ENCODE data around the gene SCUBE1. TPM values are rescaled to one million over a fixed set of nuclear protein-coding genes. Genes with fewer than 3 reads are reported as not detected.

SCUBE1 gene
- total RNA-seq, 1 donor from 2014 or later = 25.9 TPM

DNA sequence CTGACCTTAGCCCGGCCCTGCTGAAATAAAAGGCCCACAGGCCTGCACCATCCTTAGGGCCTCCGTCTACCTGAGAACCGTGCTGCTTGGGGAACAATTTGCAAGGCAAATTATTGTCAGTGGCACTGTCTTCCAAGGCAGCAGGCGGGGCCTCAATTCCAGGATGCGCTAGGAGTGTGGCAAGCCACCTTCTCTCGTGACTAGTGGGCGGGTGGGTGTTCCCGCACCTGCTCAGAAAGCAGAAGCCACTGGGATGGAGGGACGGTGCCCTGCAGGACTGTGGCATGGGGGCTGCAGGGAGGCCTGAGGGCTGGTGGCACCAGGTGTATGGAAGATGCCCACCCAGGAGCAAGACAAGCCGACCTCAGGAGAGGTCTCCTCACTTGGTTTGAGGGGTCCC is 97.5 kb downstream of the SCUBE1 start:
- Histone ChIP-seq H3K27ac (no peak overlapping the region), H3K9ac (no peak overlapping the region), H3K4me1 (peaks cover 4% of the 10 kb centered on the region), H2AFZ (replicated peaks) (no peak overlapping the region), H3K27me3 (no peaks in the 10 kb centered on the region), H4K20me1 (ENCODE audit: low read depth) (peaks cover 9% of the 10 kb centered on the region), H3K36me3 (no peaks in the 10 kb centered on the region), H3K4me3 (no peak overlapping the region), H3K9me3 (ENCODE audit: low read depth) (no peaks in the 10 kb centered on the region), H3K79me2 (ENCODE audit: low read depth) (no peaks in the 10 kb centered on the region), H3F3A (ENCODE audit: low read depth) (no peaks in the 10 kb centered on the region), H3K4me2 (no peak overlapping the region)
- TF ChIP-seq EZH2 (IDR thresholded peaks at IDR 0.05) = no peak
- no peak for TF ChIP-seq EZH2phosphoT487 (IDR thresholded peaks at IDR 0.05)
- no peak overlapping the region for H3K4me3 Mint-ChIP-seq
- H3K9me3 Mint-ChIP-seq = no peaks in the 10 kb centered on the region
- no peak overlapping the region for H3K27ac Mint-ChIP-seq
- H3K36me3 Mint-ChIP-seq = no peaks in the 10 kb centered on the region
- peaks cover 2% of the 10 kb centered on the region for H3K27me3 Mint-ChIP-seq (ENCODE audit: insufficient read depth, low read depth)
- DNase-seq (ENCODE audit: low spot score) = no peak
- H3K4me1 Mint-ChIP-seq = peaks cover 18% of the 10 kb centered on the region

DNA sequence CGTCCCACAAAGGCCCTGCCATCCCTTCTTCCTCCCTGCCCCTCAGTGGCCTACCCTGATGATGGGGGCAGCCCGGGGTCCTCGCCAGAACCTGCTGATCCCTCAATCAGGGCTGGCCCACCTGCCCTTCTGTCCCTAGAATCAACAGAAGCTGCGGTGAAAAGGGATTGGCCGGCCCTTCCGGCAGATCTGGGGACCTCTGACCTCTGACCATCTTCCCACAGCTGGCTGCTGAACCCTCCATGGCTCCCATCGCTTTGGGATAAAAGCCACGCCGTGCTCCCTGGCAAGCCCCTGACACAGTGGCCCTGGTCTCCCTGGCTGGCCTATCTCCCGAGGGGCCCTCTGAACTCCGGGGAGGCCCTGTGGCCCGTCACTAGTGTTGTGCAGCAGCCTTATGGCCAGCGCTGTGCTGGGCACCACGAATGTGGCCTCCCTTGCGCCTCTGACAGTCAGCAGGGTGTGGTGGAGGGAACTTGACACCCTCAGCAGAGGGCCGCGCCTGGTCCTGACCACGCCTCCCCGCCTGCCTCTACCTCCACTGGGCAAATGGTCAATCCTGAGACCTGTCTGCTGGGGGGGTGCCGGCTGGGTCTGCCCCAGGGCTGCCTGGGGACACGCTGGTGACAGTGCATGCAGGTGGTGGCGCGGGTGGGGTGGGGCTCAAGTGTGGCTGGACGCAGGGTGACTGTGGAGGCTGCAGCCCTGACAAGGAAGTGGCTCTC is 98.2 kb downstream of the SCUBE1 start:
- no peaks in the 10 kb centered on the region for H3K36me3 Mint-ChIP-seq
- H3K9me3 Mint-ChIP-seq = no peaks in the 10 kb centered on the region
- H3K27ac ChIP-seq = no peak overlapping the region
- H3F3A ChIP-seq (ENCODE audit: low read depth) = no peaks in the 10 kb centered on the region
- peaks cover 9% of the 10 kb centered on the region for H4K20me1 ChIP-seq (ENCODE audit: low read depth)
- no peak overlapping the region for H3K4me2 ChIP-seq
- H3K36me3 ChIP-seq = no peaks in the 10 kb centered on the region
- no peak overlapping the region for H3K9ac ChIP-seq
- peaks cover 2% of the 10 kb centered on the region for H3K27me3 Mint-ChIP-seq (ENCODE audit: insufficient read depth, low read depth)
- peaks cover 4% of the 10 kb centered on the region for H3K4me1 ChIP-seq
- H3K27me3 ChIP-seq = no peaks in the 10 kb centered on the region
- H3K4me3 ChIP-seq = no peak overlapping the region
- H3K27ac Mint-ChIP-seq = no peak overlapping the region
- no peaks in the 10 kb centered on the region for H3K9me3 ChIP-seq (ENCODE audit: low read depth)
- H2AFZ ChIP-seq (replicated peaks) = no peak overlapping the region
- TF ChIP-seq, protein P1, sequence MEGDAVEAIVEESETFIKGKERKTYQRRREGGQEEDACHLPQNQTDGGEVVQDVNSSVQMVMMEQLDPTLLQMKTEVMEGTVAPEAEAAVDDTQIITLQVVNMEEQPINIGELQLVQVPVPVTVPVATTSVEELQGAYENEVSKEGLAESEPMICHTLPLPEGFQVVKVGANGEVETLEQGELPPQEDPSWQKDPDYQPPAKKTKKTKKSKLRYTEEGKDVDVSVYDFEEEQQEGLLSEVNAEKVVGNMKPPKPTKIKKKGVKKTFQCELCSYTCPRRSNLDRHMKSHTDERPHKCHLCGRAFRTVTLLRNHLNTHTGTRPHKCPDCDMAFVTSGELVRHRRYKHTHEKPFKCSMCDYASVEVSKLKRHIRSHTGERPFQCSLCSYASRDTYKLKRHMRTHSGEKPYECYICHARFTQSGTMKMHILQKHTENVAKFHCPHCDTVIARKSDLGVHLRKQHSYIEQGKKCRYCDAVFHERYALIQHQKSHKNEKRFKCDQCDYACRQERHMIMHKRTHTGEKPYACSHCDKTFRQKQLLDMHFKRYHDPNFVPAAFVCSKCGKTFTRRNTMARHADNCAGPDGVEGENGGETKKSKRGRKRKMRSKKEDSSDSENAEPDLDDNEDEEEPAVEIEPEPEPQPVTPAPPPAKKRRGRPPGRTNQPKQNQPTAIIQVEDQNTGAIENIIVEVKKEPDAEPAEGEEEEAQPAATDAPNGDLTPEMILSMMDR (IDR thresholded peaks at IDR 0.05) = no peak
- TF ChIP-seq EZH2phosphoT487 (IDR thresholded peaks at IDR 0.05) (no peak), EZH2 (IDR thresholded peaks at IDR 0.05) (no peak)
- DNase-seq (ENCODE audit: low spot score) = no peak
- no peak overlapping the region for H3K4me3 Mint-ChIP-seq
- peaks cover 13% of the 10 kb centered on the region for H3K4me1 Mint-ChIP-seq
- H3K79me2 ChIP-seq (ENCODE audit: low read depth) = no peaks in the 10 kb centered on the region

DNA sequence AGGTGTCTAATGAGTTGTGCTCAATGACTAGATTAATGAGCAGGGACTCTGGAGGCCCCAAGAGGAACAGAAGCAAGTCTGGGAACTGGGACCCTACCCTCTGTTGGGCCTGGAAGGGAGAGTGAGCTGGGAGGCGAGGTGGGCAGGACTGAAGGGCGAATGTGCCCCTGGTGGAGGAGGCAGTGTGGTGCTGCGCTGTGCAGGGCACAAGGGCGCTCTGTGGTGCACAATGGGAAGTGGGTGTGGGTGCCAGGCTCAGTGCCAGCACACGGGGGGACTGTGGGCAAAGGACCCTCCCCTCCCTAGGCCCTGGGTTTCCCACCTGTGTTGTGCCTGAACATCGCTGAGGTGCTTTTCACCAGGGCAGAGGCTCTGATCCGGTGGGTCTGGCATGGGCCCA is 98.8 kb downstream of the SCUBE1 start:
- no peak for DNase-seq (ENCODE audit: low spot score)
- Histone ChIP-seq H2AFZ (replicated peaks) (no peak overlapping the region), H3K27ac (no peak overlapping the region), H3K4me3 (no peak overlapping the region), H3K9ac (no peak overlapping the region), H4K20me1 (ENCODE audit: low read depth) (peaks cover 9% of the 10 kb centered on the region), H3F3A (ENCODE audit: low read depth) (no peaks in the 10 kb centered on the region), H3K79me2 (ENCODE audit: low read depth) (no peaks in the 10 kb centered on the region), H3K9me3 (ENCODE audit: low read depth) (no peaks in the 10 kb centered on the region), H3K36me3 (no peaks in the 10 kb centered on the region), H3K4me2 (no peak overlapping the region), H3K4me1 (peaks cover 4% of the 10 kb centered on the region), H3K27me3 (no peaks in the 10 kb centered on the region)
- no peak overlapping the region for H3K4me3 Mint-ChIP-seq
- H3K27me3 Mint-ChIP-seq (ENCODE audit: insufficient read depth, low read depth) = peaks cover 2% of the 10 kb centered on the region
- H3K27ac Mint-ChIP-seq = no peak overlapping the region
- no peaks in the 10 kb centered on the region for H3K9me3 Mint-ChIP-seq
- TF ChIP-seq, protein P1 (IDR thresholded peaks at IDR 0.05) = peak; percentile 4
- TF ChIP-seq EZH2 (IDR thresholded peaks at IDR 0.05) = no peak
- peaks cover 15% of the 10 kb centered on the region for H3K4me1 Mint-ChIP-seq
- no peaks in the 10 kb centered on the region for H3K36me3 Mint-ChIP-seq

DNA sequence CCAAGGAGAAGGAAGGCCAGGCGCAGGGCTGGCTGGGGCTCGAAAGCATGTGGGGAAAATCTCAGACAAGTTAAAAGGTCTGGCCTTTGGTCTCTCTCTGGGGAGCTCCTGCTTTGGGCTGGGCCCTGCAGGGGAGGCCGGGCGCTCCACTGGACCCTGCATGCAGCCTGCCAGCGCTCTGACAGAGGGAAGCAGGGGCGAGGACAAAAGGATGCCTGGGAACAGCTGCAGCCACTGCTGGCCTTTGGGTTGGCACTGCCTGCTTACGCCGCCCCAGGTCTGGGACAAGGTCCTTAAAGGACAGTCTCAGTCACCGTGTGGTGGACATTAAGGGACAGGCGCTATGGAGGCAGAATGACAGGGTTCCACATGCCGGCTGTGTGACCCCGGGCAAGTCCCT is 99.8 kb downstream of the SCUBE1 start:
- H2AFZ ChIP-seq (replicated peaks) = no peak overlapping the region
- no peak for DNase-seq (ENCODE audit: low spot score)
- H3F3A ChIP-seq (ENCODE audit: low read depth) = no peaks in the 10 kb centered on the region
- TF ChIP-seq EZH2phosphoT487 (IDR thresholded peaks at IDR 0.05) (no peak), EZH2 (IDR thresholded peaks at IDR 0.05) (no peak)
- TF ChIP-seq, protein P1 (IDR thresholded peaks at IDR 0.05) = no peak
- H3K79me2 ChIP-seq (ENCODE audit: low read depth) = no peaks in the 10 kb centered on the region
- Mint-ChIP-seq H3K27me3 (ENCODE audit: insufficient read depth, low read depth) (peaks cover 2% of the 10 kb centered on the region), H3K36me3 (no peaks in the 10 kb centered on the region), H3K4me1 (peaks cover 15% of the 10 kb centered on the region), H3K9me3 (no peaks in the 10 kb centered on the region), H3K4me3 (no peak overlapping the region), H3K27ac (no peak overlapping the region)
- H3K9me3 ChIP-seq (ENCODE audit: low read depth) = no peaks in the 10 kb centered on the region
- peaks cover 4% of the 10 kb centered on the region for H3K4me1 ChIP-seq
- no peak overlapping the region for H3K9ac ChIP-seq
- H3K4me2 ChIP-seq = no peak overlapping the region
- no peaks in the 10 kb centered on the region for H3K27me3 ChIP-seq
- no peaks in the 10 kb centered on the region for H3K36me3 ChIP-seq
- H4K20me1 ChIP-seq (ENCODE audit: low read depth) = peaks cover 9% of the 10 kb centered on the region
- H3K4me3 ChIP-seq = no peak overlapping the region
- no peak overlapping the region for H3K27ac ChIP-seq
